ENCODE results near the gene MCF2L2.
"Not testable (repeated sequence)": the region's sequence is repeated elsewhere in the genome, so short reads cannot be mapped to it uniquely, and the experiment has no call there.

GRCh38 chr3:183371600-183371968 is 56.8 kb downstream of the MCF2L2 start:
- TF ChIP-seq, protein P1, sequence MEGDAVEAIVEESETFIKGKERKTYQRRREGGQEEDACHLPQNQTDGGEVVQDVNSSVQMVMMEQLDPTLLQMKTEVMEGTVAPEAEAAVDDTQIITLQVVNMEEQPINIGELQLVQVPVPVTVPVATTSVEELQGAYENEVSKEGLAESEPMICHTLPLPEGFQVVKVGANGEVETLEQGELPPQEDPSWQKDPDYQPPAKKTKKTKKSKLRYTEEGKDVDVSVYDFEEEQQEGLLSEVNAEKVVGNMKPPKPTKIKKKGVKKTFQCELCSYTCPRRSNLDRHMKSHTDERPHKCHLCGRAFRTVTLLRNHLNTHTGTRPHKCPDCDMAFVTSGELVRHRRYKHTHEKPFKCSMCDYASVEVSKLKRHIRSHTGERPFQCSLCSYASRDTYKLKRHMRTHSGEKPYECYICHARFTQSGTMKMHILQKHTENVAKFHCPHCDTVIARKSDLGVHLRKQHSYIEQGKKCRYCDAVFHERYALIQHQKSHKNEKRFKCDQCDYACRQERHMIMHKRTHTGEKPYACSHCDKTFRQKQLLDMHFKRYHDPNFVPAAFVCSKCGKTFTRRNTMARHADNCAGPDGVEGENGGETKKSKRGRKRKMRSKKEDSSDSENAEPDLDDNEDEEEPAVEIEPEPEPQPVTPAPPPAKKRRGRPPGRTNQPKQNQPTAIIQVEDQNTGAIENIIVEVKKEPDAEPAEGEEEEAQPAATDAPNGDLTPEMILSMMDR (IDR thresholded peaks at IDR 0.05 in 8 of 11, conservative IDR thresholded peaks at IDR 0.05 in 3 of 11) = not testable (repeated sequence)
- TF ChIP-seq POLR2A (IDR thresholded peaks at IDR 0.05) = not testable (repeated sequence)

All from spleen (tissue), 7 donors.